Common myeloid progenitor, CD34-positive (primary cell): ENCODE data around the gene TMEM86B.
"Not testable (repeated sequence)": the region's sequence is repeated elsewhere in the genome, so short reads cannot be mapped to it uniquely, and the experiment has no call there.

ENCODE experiments used
- CTCF ChIA-PET: fragments of 350-600 bp; sonication (Branson Sonifier 250); formaldehyde crosslinking; loops from one replicate; lab custom pipeline; 2021; ENCODE audit warnings: antibody characterized with exemption; lab: Charles Lee
- POLR2A ChIA-PET: fragments of 350-600 bp; sonication (Branson Sonifier 250); formaldehyde crosslinking; loops from one replicate; lab custom pipeline; 2021; ENCODE audit warnings: antibody characterized with exemption; lab: Charles Lee
- DNase-seq, 3 donors: peaks; one replicate each; pipeline versions ENCODE4 v3.0.0 to v3.0.0-alpha.2; 2013
- H3K27ac ChIP-seq, 2 experiments: 1 replicate in 1 of 2; 2 replicates in 1 of 2; pipeline ENCODE4 v1.7.0; 2013; ENCODE audit warnings: inconsistent platforms in 2 of 2, low read length in 2 of 2, mild to moderate bottlenecking in 2 of 2, low read depth in 1 of 2, moderate library complexity in 1 of 2; ENCODE audit not compliant: severe bottlenecking in 2 of 2, insufficient read depth in 1 of 2, poor library complexity in 1 of 2
- H3K27me3 ChIP-seq, 5 experiments: replicated peaks in 2 of 5; 1 replicate in 3 of 5; 2 replicates in 2 of 5; pipeline versions ENCODE4 v1.6.1 to v1.7.0; 2013; ENCODE audit warnings: low read length in 4 of 5, mild to moderate bottlenecking in 2 of 5, moderate library complexity in 2 of 5, inconsistent platforms in 1 of 5; ENCODE audit not compliant: insufficient read depth in 5 of 5, control insufficient read depth in 4 of 5
- H3K36me3 ChIP-seq, 4 experiments: 1 replicate in 2 of 4; 2 replicates in 2 of 4; pipeline versions ENCODE4 v1.6.1 to v1.7.0; 2013; ENCODE audit warnings: low read length in 3 of 4, control low read depth in 1 of 4, mild to moderate bottlenecking in 1 of 4; ENCODE audit not compliant: control insufficient read depth in 4 of 4, insufficient read depth in 4 of 4
- H3K4me1 ChIP-seq, 4 experiments: 1 replicate in 3 of 4; 2 replicates in 1 of 4; pipeline versions ENCODE4 v1.6.1 to v1.7.1; 2013; ENCODE audit warnings: low read length in 3 of 4, mild to moderate bottlenecking in 3 of 4, control low read depth in 1 of 4, inconsistent platforms in 1 of 4, moderate library complexity in 1 of 4; ENCODE audit not compliant: control insufficient read depth in 4 of 4, insufficient read depth in 4 of 4; ENCODE audit errors: control extremely low read depth in 1 of 4
- H3K4me3 ChIP-seq, 7 experiments: 1 replicate in 4 of 7; 2 replicates in 3 of 7; pipeline versions ENCODE4 v1.5.1 to v1.7.0; 2013; ENCODE audit warnings: mild to moderate bottlenecking in 7 of 7, low read length in 6 of 7, moderate library complexity in 6 of 7, inconsistent platforms in 2 of 7, low read depth in 2 of 7, control low read depth in 1 of 7; ENCODE audit not compliant: insufficient read depth in 4 of 7, control insufficient read depth in 1 of 7; ENCODE audit errors: extremely low read depth in 1 of 7
- H3K9me3 ChIP-seq, 5 experiments: 1 replicate in 4 of 5; 2 replicates in 1 of 5; pipeline versions ENCODE4 v1.6.1 to v1.7.1; 2013; ENCODE audit warnings: low read length in 4 of 5, mild to moderate bottlenecking in 2 of 5, inconsistent platforms in 1 of 5, low read depth in 1 of 5, moderate library complexity in 1 of 5; ENCODE audit not compliant: control insufficient read depth in 4 of 5, insufficient read depth in 2 of 5; ENCODE audit errors: control extremely low read depth in 1 of 5
- WGBS: methylation state at CpG from one replicate; pipeline ENCODE4 v1.1.5; 2013; ENCODE audit not compliant: insufficient coverage; 5-methylcytosine and 5-hydroxymethylcytosine counted together

Gene TMEM86B

DNA sequence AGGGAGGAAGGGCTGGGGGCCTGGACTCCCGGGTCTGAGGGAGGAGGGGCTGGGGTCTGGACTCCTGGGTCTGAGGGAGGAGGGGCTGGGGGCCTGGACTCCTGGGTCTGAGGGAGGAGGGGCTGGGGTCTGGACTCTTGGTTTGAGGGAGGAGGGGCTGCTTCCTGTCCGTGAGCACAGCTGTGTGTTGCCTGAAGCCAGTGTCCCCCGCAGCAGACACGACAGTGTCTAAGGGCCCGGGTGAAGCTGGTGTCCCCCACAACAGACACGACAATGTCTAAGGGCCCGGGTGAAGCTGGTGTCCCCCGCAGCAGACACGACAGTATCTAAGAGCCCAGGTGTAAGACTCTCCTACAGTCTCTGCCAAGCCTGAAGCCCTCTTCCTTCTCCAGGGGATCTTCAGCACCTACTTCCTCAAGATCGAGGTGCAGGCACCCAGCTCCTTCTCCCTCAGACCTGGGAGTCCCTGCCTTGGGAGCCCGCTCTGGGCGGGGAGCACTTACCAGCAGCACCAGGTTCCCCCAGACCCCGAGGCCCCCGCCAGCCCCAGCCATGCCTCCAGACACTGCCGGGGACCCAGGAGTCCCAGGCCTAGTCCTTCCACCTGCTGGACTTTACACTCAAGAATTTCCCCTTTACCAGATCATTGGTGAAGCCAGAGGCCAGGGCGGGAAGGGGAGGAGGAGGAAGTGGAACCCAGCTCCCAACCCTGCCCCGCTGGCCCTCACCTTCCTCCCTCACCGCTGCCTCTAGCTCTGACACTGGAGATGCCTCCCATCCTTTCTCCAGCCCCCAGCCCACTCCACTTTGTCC lies 19.5 kb downstream of the TMEM86B start, which contains the start of gene PTPRH:
Gene PTPRH (minus strand): TSS at position 622 of the 813 bp plus-strand sequence. CDS start 68 bp downstream, at position 554.
- H3K4me3 ChIP-seq = no peak within 1 kb of the TSS
- no peaks in the 10 kb centered on the region for H3K36me3 ChIP-seq
- no peak for DNase-seq
- peak within 1 kb of the TSS in 1 of 2 experiments; percentile 34 for H3K27ac ChIP-seq
- peaks cover 3 to 11% (median 7%) of the 10 kb centered on the region in 5 experiments for H3K9me3 ChIP-seq
- POLR2A ChIA-PET = no interaction called here
- H3K4me1 ChIP-seq = peaks cover 0 to 13% (median 6%) of the 10 kb centered on the region in 4 experiments
- peaks cover 0 to 4% (median 0%) of the 10 kb centered on the region in 5 experiments for H3K27me3 ChIP-seq
- CTCF ChIA-PET = no interaction called here
- 33% methylated on average over 3 of the region's 18 CpGs for WGBS

DNA sequence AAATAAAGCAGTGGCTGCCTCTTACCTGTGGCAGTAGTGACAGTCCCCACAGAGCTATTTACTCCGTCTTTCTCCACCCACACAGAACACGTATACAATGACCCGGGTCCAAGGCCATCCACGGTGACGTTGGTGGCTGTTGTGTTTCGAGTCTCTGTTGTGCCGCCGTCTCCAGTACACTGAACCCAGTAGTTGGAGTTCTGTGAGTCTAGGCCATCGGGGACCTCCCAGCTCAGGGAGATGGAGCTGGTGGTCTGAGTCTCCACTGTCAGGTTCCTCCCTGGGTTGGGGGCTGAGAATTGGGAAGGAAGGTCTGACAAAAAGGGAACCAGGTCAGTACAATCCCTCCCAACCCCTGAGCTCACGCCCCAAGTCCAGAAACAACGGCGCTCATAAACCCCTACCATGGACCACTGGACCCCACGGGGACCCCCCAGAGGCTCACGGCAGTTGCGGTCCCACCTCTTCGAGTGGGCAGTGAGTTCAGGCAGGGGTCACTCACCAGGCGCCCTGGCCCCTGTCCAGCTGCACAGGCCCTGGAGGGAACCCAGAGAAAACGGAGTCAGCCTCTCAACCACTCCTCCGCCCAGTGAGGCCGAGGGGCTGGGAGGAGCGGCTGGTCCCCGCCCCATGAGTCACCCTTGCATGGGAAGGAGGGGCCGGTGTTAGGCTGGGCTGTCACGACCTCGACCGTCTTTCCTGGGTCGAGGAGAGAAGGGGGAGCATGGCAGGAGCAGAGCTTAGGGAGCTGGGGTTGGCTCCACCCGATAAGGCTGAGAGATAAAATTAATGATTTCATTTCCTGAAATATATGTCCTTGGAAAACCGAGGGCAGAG lies 21.7 kb downstream of the TMEM86B start:
- peak; percentile 47 to 77 (median 71) for DNase-seq
- Histone ChIP-seq H3K4me3 (peak overlapping the region in 1 of 7 experiments; percentile 5), H3K9me3 (no peaks in the 10 kb centered on the region), H3K36me3 (no peaks in the 10 kb centered on the region), H3K27ac (peak overlapping the region in 1 of 2 experiments; percentile 32), H3K27me3 (peaks cover 0 to 3% (median 0%) of the 10 kb centered on the region in 5 experiments), H3K4me1 (peaks cover 0 to 13% (median 6%) of the 10 kb centered on the region in 4 experiments)
- CTCF ChIA-PET = interaction anchor here (1.3 kb wide), 1 partner anchor 14 kb away, joined by 3 read pairs; no protein-coding TSS in a partner anchor
- WGBS = 45% methylated on average over 23 of the region's 29 CpGs
- POLR2A ChIA-PET = no interaction called here

DNA sequence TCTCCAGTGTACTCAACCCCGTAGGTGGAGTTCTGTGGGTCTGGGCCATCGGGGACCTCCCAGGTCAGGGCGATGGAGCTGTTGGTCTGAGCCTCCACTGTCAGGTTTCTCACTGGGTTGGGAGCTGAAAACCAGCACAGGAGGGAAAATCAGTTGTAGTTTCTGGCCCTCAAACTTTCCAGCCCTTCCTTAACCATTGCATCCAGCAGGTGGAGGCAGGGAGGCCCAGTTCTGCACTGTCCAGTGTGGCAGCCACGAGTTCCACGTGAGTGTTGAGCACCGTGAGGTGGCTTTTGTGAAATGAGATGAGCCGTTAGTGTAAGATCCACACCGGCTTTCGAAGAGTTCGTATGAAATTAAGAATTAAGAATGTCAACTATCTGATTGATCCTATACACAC lies 26.4 kb downstream of the TMEM86B start:
- CTCF ChIA-PET = interaction anchor here (0.6 to 1.8 kb wide), 9 partner anchors 9 to 209 kb away, joined by 3 to 5 read pairs (median 3); no protein-coding TSS in a partner anchor
- peak in 2 of 3 donors; percentile 36 to 48 for DNase-seq
- H3K27ac ChIP-seq, H3K9me3 ChIP-seq, H3K4me1 ChIP-seq, H3K27me3 ChIP-seq, H3K4me3 ChIP-seq, POLR2A ChIA-PET, H3K36me3 ChIP-seq: not testable (repeated sequence)
- WGBS = 60% methylated on average over 4 of the region's 10 CpGs

DNA sequence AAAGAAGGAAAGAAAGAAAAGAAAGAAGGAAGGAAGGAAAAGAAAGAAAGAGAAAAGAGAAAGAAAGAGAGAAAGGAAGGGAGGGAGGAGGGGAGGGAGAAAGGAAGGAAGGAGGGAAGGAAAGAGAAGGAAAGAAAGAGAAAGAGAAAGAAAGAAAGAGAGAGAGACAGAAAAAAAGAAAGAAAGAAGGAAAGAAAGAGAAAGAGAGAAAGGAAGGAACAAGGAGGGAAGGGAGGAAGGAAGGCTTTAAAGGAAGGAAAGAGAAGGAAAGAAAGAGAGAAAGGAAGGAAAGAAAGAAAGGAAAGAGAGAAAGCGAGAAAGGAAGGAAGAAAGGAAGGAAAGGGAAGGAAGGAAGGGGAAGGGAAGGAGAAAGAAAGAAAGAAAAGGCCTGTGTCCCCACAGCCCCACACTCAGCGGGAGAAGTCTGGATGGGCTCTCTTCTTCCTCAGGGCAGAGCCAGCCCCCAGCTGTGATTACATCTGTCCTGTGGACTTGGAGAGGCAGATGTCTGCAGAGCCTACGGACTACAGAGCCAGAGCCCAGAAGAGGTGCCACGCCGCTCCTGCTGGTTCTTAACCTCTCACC lies 28.9 kb downstream of the TMEM86B start:
- H3K9me3 ChIP-seq = no peaks in the 10 kb centered on the region
- CTCF ChIA-PET = interaction anchor here (1.2 kb wide), 1 partner anchor 305 kb away, joined by 3 read pairs; no protein-coding TSS in a partner anchor
- POLR2A ChIA-PET = no interaction called here
- peaks cover 0 to 3% (median 0%) of the 10 kb centered on the region in 5 experiments for H3K27me3 ChIP-seq
- WGBS = 75% methylated on average over 4 of the region's 5 CpGs
- H3K4me1 ChIP-seq = no peaks in the 10 kb centered on the region
- H3K27ac ChIP-seq = no peak overlapping the region
- H3K4me3 ChIP-seq = no peak overlapping the region
- no peaks in the 10 kb centered on the region for H3K36me3 ChIP-seq
- no peak for DNase-seq

DNA sequence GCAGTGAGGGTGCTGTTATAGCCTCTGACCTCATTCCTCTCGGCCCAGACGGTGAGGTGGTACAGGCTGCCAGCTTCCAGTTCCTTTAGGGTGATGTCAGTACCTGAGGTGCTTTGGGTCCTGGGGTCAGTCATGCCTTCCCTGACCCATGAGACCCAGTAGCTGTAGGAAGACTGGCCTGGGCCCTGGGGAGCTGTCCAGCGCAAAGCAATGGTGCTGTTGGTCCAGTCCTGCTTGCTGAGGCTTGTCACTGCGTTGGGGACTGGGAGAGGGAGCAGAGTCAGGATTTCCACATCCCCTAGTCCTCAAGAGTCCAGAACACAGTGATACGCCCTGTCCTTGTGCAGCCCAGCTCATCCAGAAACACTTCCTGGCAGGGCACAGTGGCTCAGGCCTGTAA lies 29.9 kb downstream of the TMEM86B start:
- ChIA-PET CTCF (interaction anchor here (1.0 to 1.2 kb wide), 2 partner anchors 56 to 306 kb away, joined by 3 read pairs; no protein-coding TSS in a partner anchor), POLR2A (no interaction called here)
- WGBS = 79% methylated on average over 5 of the region's 5 CpGs
- H3K27ac ChIP-seq = no peak overlapping the region
- H3K36me3 ChIP-seq = no peaks in the 10 kb centered on the region
- no peak for DNase-seq
- H3K4me3 ChIP-seq = no peak overlapping the region
- H3K27me3 ChIP-seq = peaks cover 0 to 2% (median 0%) of the 10 kb centered on the region in 5 experiments
- H3K4me1 ChIP-seq = no peaks in the 10 kb centered on the region
- no peaks in the 10 kb centered on the region for H3K9me3 ChIP-seq

DNA sequence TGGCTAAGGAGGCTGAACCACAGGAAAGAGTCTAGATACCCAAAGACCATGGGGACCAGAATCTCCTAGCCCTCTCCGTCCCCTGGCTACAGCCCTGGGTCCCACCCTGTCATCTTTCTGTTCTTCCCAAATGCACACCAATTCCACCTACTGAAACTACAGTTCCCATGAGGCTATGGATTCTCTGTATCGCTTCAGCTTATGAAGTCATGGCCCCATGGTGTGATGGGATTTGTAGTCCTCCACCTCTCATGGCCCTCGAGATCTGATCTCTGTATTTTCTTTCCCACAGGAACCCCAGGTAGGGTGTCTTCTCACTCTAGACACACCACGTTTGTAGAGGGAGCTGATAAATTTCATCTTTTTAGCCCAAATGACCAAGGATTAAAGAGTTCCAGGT lies 31.0 kb downstream of the TMEM86B start:
- 56% methylated on average over 3 of the region's 4 CpGs for WGBS
- POLR2A ChIA-PET = no interaction called here
- Histone ChIP-seq H3K36me3 (no peaks in the 10 kb centered on the region), H3K4me3 (no peak overlapping the region), H3K9me3 (no peaks in the 10 kb centered on the region), H3K27me3 (peaks cover 0 to 2% (median 0%) of the 10 kb centered on the region in 5 experiments), H3K27ac (no peak overlapping the region), H3K4me1 (no peaks in the 10 kb centered on the region)
- CTCF ChIA-PET = no interaction called here
- peak in 2 of 3 donors; percentile 46 to 48 for DNase-seq
